Measurements from ENCODE around the gene ANKS6.

DNA sequence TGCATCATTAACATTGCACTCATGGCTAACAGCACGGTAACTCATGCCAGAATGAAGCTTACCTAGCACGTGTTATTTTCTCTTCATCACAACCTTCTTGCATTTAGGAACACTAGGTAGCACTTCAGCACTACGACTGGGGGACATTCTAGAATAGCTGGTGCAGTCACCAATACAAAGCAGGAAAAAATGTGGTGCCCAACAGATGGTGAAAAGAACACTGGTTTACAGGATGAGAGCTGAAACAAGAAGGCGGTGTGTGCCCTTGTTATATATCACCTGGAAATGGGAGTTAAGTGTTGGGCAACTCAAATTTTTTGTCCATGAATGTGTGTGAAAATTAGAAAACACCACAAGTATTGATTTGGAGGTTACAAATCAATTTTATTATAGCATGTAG is 41.2 kb upstream of the ANKS6 start:
- TF ChIP-seq PHB2 (IDR thresholded peaks at IDR 0.05; ENCODE audit: low read depth), result no peak
- no peak for TF ChIP-seq KAT7 (CRISPR knock-in tag; IDR thresholded peaks at IDR 0.05; ENCODE audit: borderline replicate concordance)
- TF ChIP-seq POU5F1 (IDR thresholded peaks at IDR 0.05; ENCODE audit: borderline replicate concordance, low read depth, low read length, partially characterized antibody), result no peak
- TF ChIP-seq RCOR1 (IDR thresholded peaks at IDR 0.05; ENCODE audit: borderline replicate concordance in 1 of 2, low read depth in 2 of 2, low read length in 2 of 2), result no peak
- TF ChIP-seq, protein P1, sequence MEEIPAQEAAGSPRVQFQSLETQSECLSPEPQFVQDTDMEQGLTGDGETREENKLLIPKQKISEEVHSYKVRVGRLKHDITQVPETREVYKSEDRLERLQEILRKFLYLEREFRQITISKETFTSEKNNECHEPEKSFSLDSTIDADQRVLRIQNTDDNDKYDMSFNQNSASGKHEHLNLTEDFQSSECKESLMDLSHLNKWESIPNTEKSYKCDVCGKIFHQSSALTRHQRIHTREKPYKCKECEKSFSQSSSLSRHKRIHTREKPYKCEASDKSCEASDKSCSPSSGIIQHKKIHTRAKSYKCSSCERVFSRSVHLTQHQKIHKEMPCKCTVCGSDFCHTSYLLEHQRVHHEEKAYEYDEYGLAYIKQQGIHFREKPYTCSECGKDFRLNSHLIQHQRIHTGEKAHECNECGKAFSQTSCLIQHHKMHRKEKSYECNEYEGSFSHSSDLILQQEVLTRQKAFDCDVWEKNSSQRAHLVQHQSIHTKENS (CRISPR knock-in tag; IDR thresholded peaks at IDR 0.05), result no peak
- TF ChIP-seq, protein P2, sequence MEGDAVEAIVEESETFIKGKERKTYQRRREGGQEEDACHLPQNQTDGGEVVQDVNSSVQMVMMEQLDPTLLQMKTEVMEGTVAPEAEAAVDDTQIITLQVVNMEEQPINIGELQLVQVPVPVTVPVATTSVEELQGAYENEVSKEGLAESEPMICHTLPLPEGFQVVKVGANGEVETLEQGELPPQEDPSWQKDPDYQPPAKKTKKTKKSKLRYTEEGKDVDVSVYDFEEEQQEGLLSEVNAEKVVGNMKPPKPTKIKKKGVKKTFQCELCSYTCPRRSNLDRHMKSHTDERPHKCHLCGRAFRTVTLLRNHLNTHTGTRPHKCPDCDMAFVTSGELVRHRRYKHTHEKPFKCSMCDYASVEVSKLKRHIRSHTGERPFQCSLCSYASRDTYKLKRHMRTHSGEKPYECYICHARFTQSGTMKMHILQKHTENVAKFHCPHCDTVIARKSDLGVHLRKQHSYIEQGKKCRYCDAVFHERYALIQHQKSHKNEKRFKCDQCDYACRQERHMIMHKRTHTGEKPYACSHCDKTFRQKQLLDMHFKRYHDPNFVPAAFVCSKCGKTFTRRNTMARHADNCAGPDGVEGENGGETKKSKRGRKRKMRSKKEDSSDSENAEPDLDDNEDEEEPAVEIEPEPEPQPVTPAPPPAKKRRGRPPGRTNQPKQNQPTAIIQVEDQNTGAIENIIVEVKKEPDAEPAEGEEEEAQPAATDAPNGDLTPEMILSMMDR (IDR thresholded peaks at IDR 0.05 in 2 of 3, conservative IDR thresholded peaks at IDR 0.05 in 1 of 3; ENCODE audit: insufficient read depth in 2 of 3, low read depth in 1 of 3, low read length in 3 of 3), result no peak
- TF ChIP-seq EGR1 (conservative IDR thresholded peaks at IDR 0.05), result no peak
- TF ChIP-seq ZFP36 (IDR thresholded peaks at IDR 0.05; ENCODE audit: low read depth, low read length, partially characterized antibody), result no peak

All from K562 (cell line).